Muscle layer of colon (tissue), 2 donors: ENCODE data around the gene MSH3.
"Not testable (repeated sequence)": the region's sequence is repeated elsewhere in the genome, so short reads cannot be mapped to it uniquely, and the experiment has no call there.

Experiments
- H3K27ac ChIP-seq: one replicate; pipeline ENCODE4 v1.7.0; 2013; ENCODE audit warnings: low read depth, mild to moderate bottlenecking, low read length, moderate library complexity
- H3K27me3 ChIP-seq, 2 donors: one replicate each; pipeline ENCODE4 v1.7.0; 2013; ENCODE audit warnings: low read length in 2 of 2, mild to moderate bottlenecking in 2 of 2; ENCODE audit not compliant: insufficient read depth in 2 of 2, control insufficient read depth in 1 of 2
- H3K36me3 ChIP-seq: one replicate; pipeline ENCODE4 v1.7.0; 2013; ENCODE audit warnings: mild to moderate bottlenecking, low read length; ENCODE audit not compliant: insufficient read depth
- H3K4me1 ChIP-seq: one replicate; pipeline ENCODE4 v1.7.0; 2013; ENCODE audit warnings: mild to moderate bottlenecking, low read length; ENCODE audit not compliant: insufficient read depth
- H3K4me3 ChIP-seq, 2 donors: one replicate each; pipeline ENCODE4 v1.7.0; 2013; ENCODE audit warnings: low read length in 2 of 2, low read depth in 1 of 2, mild to moderate bottlenecking in 1 of 2, moderate library complexity in 1 of 2
- H3K9ac ChIP-seq: one replicate; pipeline ENCODE4 v1.7.0; 2013; ENCODE audit warnings: low read length
- H3K9me3 ChIP-seq: one replicate; pipeline ENCODE4 v1.7.0; 2013; ENCODE audit warnings: mild to moderate bottlenecking, low read length
- donor health status: abdominal sarcoma.
- donor health status: Adenocarcinoma of cecum.

Gene MSH3

DNA sequence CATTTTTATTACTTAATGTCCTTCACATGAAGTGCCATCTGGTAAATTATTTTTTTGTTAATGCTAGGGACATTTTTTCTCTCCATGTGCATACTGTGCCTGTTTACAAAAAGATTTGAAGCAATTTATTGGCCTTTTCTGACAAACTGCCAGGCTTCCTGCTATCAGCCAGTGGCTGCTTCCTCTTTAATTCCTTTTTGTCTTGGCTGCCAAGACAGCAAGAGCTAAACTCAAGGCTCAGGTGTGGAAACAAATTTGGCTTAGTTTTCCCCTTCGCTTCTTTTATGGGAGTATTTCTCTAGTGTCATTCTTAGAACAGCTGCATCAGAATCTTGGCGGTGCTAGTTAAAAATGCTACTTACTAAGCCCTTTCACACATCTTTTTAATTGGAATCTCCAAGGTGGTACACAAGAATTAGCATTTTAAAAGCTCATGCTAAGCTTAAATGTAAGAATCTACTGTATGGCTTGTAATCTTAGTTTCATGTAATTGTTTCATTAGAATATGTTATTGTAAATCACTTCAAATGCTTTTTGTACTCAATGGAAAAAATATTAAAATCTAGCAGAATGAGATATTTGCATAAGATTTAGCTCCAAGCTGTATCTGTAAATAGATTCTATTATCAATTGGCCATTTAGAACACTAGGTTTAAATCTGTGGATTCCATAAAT, 171.5 kb downstream of the MSH3 start:
- peaks cover 5% of the 10 kb centered on the region for H3K9me3 ChIP-seq
- peaks cover 6% of the 10 kb centered on the region for H3K4me1 ChIP-seq
- peaks cover 3% of the 10 kb centered on the region for H3K36me3 ChIP-seq
- H3K4me3 ChIP-seq, result no peak overlapping the region
- H3K27ac ChIP-seq, result no peak overlapping the region
- H3K27me3 ChIP-seq, result no peaks in the 10 kb centered on the region
- no peak overlapping the region for H3K9ac ChIP-seq

DNA sequence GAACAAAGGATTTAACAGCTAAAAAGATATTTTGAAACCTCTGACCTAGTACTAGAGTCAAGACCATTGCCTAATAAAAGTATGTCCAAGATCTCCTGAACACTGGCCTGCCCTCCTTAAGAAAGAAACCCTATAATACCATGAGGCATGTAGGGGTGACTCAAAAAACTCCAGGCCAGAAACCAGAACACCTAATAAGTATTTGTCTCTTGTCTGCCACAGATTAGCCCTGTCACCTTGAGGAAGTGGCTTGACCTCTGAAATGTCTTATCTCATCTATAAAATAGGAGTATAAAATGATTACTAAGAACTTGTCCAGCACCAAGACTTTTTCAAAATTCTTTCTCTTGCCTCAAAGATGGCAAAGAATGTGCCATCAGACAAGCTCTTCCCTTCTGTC, 180.3 kb downstream of the MSH3 start:
- Histone ChIP-seq H3K9ac (no peak overlapping the region), H3K4me1 (no peaks in the 10 kb centered on the region), H3K4me3 (no peak overlapping the region), H3K9me3 (no peaks in the 10 kb centered on the region), H3K36me3 (no peaks in the 10 kb centered on the region), H3K27me3 (no peaks in the 10 kb centered on the region), H3K27ac (no peak overlapping the region)

DNA sequence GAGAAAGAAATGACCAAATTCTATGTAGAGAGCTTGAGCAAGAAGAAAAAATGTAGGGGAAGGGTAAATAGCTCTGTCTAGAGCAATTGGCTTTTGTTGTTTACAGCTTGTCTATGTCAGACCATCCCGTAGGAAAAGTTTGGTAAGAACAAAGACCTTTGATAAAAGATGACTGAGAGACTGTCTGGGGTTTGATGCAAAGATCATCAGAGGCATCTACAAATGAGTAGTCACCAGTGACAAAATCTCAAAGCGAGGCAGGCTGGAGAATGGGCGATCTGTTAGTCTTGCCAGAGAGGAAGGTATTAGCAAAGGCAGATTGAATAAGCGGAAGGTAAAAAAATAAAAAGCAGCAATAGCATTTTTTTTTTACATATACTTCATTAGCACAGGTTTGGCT, 180.7 kb downstream of the MSH3 start:
- no peak overlapping the region for H3K27ac ChIP-seq
- H3K9ac ChIP-seq, result no peak overlapping the region
- no peaks in the 10 kb centered on the region for H3K9me3 ChIP-seq
- H3K4me1 ChIP-seq, result no peaks in the 10 kb centered on the region
- no peaks in the 10 kb centered on the region for H3K36me3 ChIP-seq
- no peak overlapping the region for H3K4me3 ChIP-seq
- no peaks in the 10 kb centered on the region for H3K27me3 ChIP-seq

DNA sequence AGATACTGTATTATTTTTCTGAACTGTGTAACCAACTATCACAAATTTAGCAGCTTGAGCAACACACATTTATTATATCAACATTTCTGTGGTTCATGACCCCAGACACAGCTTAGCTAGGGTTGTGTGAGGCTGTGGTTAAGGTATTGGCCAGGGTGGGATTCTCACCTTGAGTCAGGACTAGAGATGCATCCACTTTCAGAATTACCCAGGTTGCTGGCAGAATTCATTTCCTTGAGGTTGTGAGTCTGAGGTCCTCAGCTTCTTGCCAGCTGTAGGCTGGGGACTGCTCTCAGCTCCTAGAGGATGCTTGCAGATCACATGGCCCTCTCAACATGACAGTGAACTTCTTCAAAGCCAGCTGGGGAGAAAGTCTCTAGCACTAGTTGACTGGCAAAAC, 183.2 kb downstream of the MSH3 start:
- no peaks in the 10 kb centered on the region for H3K36me3 ChIP-seq
- H3K27me3 ChIP-seq, result no peaks in the 10 kb centered on the region
- no peak overlapping the region for H3K4me3 ChIP-seq

DNA sequence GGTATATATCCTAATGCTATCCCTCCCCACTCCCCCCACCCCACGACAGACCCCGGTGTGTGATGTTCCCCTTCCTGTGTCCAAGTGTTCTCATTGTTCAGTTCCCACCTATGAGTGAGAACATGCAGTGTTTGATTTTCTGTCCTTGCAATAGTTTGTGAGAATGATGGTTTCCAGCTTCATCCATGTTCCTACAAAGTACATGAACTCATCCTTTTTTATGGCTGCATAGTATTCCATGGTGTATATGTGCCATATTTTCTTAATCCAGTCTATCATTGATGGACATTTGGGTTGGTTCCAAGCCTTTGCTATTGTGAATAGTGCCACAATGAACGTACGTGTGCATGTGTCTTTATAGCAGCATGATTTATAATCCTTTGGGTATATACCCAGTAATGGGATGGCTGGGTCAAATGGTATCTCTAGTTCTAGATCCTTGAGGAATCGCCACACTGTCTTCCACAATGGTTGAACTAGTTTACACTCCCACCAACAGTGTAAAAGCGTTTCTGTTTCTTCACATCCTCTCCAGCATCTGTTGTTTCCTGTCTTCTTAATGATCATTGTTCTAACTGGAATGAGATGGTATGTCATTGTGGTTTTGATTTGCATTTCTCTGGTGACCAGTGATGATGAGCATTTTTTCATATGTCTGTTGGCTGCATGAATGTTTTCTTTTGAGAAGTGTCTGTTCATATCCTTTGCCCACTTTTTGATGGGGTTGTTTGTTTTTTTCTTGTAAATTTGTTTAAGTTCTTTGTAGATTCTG, 186.8 kb downstream of the MSH3 start:
- not testable (repeated sequence) for H3K4me3 ChIP-seq, H3K9ac ChIP-seq, H3K27ac ChIP-seq, H3K27me3 ChIP-seq, H3K4me1 ChIP-seq, H3K36me3 ChIP-seq, H3K9me3 ChIP-seq

More for the DNA sequence above, 183.2 kb downstream of the MSH3 start:
- Histone ChIP-seq H3K9me3 (no peaks in the 10 kb centered on the region), H3K9ac (no peak overlapping the region), H3K4me1 (no peaks in the 10 kb centered on the region), H3K27ac (no peak overlapping the region)

DNA sequence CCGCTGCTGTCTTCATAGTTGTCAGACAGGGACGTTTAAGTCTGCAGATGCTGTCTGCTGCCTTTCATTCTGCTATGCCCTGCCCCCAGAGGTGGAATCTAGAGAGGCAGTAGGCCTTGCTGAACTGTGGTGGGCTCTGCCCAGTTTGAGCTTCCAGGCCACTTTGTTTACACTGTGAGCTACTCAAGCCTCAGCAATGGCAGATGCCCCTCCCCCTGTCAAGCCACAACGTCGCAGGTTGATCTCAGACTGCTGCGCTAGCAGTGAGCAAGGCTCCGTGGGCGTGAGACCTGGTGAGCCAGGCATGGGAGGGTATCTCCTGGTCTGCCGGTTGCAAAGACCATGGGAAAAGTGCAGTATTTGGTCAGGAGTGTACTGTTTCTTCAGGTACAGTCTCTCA, 192.0 kb downstream of the MSH3 start:
- H3K9me3 ChIP-seq, H3K27ac ChIP-seq, H3K4me3 ChIP-seq, H3K27me3 ChIP-seq, H3K9ac ChIP-seq, H3K36me3 ChIP-seq, H3K4me1 ChIP-seq: not testable (repeated sequence)

DNA sequence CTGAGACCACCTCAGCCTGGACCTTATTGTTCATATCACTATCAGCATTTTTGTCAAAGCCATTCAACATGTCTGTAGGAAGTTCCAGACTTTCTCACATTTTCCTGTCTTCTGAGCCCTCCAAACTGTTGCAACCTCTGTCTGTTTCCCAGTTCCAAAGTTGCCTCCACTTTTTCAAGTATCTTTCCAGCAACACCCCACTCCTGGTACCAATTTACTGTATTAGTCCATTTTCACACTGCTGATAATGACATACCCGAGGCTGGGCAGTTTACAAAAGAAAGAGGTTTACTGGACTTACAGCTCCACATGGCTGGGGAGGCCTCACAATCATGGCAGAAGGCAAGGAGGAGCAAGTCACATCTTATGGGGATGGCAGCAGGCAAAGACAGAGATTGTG, 195.7 kb downstream of the MSH3 start:
- H3K27ac ChIP-seq, H3K36me3 ChIP-seq, H3K4me3 ChIP-seq, H3K9ac ChIP-seq, H3K9me3 ChIP-seq, H3K27me3 ChIP-seq, H3K4me1 ChIP-seq: not testable (repeated sequence)

DNA sequence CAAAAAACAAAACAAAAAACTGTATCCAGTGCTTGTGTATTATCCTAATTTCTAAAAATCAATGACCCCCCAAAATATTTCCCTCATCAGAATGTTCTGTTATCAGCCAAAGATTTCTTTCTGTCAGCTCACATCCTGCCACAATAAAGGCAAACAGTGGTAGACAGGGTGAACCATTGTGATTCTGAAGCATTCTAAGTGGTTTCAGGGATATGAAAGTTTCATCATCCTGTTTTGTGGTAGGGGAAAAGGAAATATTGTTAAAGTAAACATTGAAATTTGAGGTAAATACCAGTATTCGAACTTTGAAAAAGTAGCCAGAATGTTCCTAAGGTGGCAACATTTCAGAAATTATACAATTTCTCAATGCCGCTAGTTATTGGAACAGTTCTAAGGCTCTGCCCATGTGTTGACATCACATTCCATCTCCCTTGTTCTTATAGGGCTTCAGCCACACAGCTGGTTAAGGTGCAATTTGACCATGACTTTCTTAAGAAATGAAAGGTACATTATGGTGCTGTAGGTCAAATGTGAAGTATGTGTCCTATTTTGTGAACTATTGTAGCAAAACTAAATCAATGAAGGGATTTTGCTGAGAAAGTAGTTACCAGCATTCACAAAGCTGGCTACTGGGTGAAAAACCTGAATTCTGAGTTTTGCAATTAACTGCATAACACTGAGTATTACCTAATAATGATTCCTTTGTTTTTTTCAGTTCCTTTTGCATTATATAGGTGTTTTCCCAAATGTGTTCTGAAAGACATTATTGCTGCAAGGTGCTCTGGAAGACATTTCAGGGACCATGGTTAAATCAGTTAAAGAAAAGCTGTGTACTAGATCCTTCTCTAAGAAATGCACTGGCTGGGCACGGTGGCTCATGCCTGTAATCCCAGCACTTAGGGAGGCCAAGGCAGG, 198.1 kb downstream of the MSH3 start:
- peaks cover 4% of the 10 kb centered on the region for H3K9me3 ChIP-seq
- H3K4me1 ChIP-seq, result no peaks in the 10 kb centered on the region
- H3K36me3 ChIP-seq, result no peaks in the 10 kb centered on the region
- no peak overlapping the region for H3K27ac ChIP-seq
- H3K27me3 ChIP-seq, result no peaks in the 10 kb centered on the region
- no peak overlapping the region for H3K9ac ChIP-seq
- H3K4me3 ChIP-seq, result no peak overlapping the region

DNA sequence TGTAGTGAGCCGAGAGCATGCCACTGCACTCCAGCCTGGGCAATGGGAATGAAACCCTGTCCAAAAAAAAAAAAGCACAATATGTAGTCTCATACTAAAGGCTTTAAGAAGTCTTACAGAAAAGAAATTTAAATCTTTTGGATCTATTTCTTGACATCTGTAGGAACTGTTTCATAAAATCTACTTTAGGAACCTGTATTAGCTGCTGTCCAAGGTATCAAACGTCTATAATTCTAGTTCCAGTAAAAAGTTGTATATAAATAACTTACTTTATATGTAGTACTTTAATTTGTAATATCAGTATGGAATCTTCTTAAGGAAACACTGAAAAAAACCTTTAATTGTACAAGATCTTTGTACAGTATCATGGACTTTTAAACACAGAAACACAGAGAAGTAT, 199.0 kb downstream of the MSH3 start:
- H3K4me1 ChIP-seq, result no peaks in the 10 kb centered on the region
- peaks cover 4% of the 10 kb centered on the region for H3K9me3 ChIP-seq
- H3K36me3 ChIP-seq, result no peaks in the 10 kb centered on the region
- no peaks in the 10 kb centered on the region for H3K27me3 ChIP-seq
- H3K9ac ChIP-seq, result no peak overlapping the region
- no peak overlapping the region for H3K4me3 ChIP-seq
- H3K27ac ChIP-seq, result no peak overlapping the region

DNA sequence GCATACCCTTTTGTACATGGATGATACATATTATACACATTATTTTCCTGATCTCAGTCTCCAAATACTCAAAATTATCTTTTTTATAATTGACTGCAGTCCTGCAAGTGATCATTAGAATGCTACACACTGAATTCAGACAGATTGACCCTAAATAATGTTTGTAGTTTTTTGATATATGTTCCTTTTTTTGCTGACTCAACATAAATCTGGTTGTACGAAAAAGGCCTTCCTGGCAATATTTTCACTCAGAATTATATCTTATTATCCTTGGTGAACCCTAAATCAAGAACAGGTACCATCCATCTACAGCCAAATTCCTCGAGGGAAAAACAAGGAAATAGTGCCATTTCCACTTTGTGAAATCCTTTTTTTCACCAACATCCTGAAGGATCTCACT, 200.1 kb downstream of the MSH3 start:
- no peak overlapping the region for H3K27ac ChIP-seq
- H3K36me3 ChIP-seq, result no peaks in the 10 kb centered on the region
- peaks cover 4% of the 10 kb centered on the region for H3K9me3 ChIP-seq
- no peak overlapping the region for H3K9ac ChIP-seq
- H3K27me3 ChIP-seq, result no peaks in the 10 kb centered on the region
- H3K4me3 ChIP-seq, result no peak overlapping the region
- H3K4me1 ChIP-seq, result no peaks in the 10 kb centered on the region

DNA sequence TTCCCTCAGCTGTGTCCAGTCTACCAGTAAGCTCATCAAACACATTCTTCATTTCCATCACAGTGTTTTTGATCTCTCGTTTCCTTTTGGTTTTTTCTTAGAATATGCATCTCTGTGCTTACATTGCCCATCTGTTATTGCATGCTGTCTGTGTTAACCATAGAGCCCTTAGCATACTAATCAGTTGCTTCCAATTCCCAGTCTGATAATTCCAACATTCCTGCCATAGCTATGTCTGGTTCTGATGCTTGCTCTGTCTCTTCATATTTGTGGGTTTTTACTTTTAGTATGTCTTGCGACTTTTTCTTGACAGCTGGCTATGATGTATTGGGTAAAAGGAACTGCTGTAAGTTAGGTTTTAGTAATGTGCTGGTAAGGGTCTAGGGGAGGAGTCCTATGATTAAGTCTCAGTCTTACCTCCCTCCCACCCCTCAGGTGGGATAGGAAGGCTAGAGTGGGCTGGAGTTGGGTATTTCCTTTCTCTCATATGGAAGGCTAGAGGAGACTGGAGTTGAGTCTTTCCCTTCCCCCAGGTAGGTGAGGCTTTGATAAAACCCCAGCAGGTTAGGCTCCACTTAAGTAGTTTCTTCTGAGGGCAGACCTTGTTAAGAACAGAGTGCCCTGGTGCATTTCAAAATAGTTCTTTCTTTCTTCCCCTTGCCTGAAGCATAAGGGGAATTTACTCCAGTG, 206.6 kb downstream of the MSH3 start:
- no peaks in the 10 kb centered on the region for H3K9me3 ChIP-seq
- H3K36me3 ChIP-seq, result peaks cover 7% of the 10 kb centered on the region
- no peak overlapping the region for H3K4me3 ChIP-seq
- no peak overlapping the region for H3K9ac ChIP-seq
- H3K4me1 ChIP-seq, result no peaks in the 10 kb centered on the region
- no peaks in the 10 kb centered on the region for H3K27me3 ChIP-seq
- H3K27ac ChIP-seq, result no peak overlapping the region
